GM18511 (cell line): Measurements from ENCODE around the gene FAM222A.

Experiments
- ATAC-seq: cut with Tn5 transposase; IDR thresholded peaks from one replicate; pipeline ENCODE4 v1.9.1; 2021; ENCODE audit warnings: mild to moderate bottlenecking, moderate library complexity; ENCODE audit not compliant: unreplicated experiment

Gene FAM222A

GRCh38 chr12:109758426-109759420 is 45.1 kb downstream of the FAM222A start:
- no peak for ATAC-seq

- ATAC-seq, result no peak
Observed at GRCh38 chr12:109759595-109759994, 46.0 kb downstream of the FAM222A start.

- ATAC-seq, result no peak
Observed at GRCh38 chr12:109760031-109760929, 46.7 kb downstream of the FAM222A start.

- no peak for ATAC-seq
Observed at GRCh38 chr12:109760930-109761921, 47.6 kb downstream of the FAM222A start.

- ATAC-seq, result no peak
Observed at GRCh38 chr12:109762071-109762672, 48.5 kb downstream of the FAM222A start.

GRCh38 chr12:109762673-109763191 is 49.1 kb downstream of the FAM222A start:
- ATAC-seq, result no peak

GRCh38 chr12:109763201-109763841 is 49.7 kb downstream of the FAM222A start:
- ATAC-seq, result no peak

- ATAC-seq, result no peak
Observed at GRCh38 chr12:109764123-109764522, 50.5 kb downstream of the FAM222A start.

GRCh38 chr12:109764776-109765445 is 51.3 kb downstream of the FAM222A start:
- no peak for ATAC-seq

GRCh38 chr12:109765446-109765810 is 51.8 kb downstream of the FAM222A start:
- no peak for ATAC-seq

GRCh38 chr12:109766251-109766778 is 52.7 kb downstream of the FAM222A start:
- no peak for ATAC-seq

- ATAC-seq, result no peak
Observed at GRCh38 chr12:109767456-109767855, 53.8 kb downstream of the FAM222A start.

GRCh38 chr12:109767991-109768900 is 54.6 kb downstream of the FAM222A start:
- no peak for ATAC-seq

GRCh38 chr12:109768901-109769670 is 55.5 kb downstream of the FAM222A start:
- no peak for ATAC-seq

- no peak for ATAC-seq
Observed at GRCh38 chr12:109770104-109770860, 56.7 kb downstream of the FAM222A start.
